Left hindlimb (tissue), 1 donor: Measurements from ENCODE around the gene SPTB.

Experiments
- DNase-seq: peaks from one replicate; pipeline ENCODE4 v3.0.0-alpha.2; 2018

SPTB gene

DNA sequence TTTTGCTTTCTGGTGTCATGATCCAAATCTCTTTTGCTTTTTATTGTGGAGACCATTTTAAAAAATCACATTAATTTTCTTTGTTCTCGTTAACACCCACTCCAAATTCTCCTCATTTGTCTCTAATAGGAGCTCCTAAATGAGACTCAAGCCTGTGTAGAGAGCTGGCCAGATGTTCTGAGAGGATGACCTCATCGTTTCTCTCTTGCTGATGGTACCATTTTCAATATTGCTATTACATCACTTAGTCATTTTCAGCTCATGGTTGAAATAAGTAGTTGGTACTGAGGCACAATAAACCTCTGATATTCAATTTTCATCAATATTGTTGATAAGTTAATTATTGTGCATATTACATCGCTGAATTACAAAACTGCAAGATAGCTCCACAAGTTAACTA lies 31.5 kb downstream of the SPTB start:
- DNase-seq, result no peak

DNA sequence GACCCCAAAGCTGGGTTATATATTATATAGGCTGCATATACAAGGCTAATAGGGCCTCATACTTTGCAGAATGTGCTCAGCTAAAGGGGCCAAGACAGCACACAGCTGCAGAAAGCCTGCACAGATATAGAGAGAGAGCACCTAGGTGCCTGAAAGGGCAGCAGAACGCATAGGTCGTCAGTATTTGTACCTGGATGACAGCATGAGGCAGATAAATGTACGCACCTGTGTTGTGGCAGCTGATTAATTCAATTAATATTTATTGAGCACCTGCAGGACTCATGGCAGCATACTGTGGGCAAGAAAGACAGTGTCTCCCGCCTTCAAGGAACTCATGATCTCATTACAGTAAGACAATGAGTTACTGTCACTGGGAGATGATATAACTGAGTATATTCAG lies 33.4 kb downstream of the SPTB start:
- no peak for DNase-seq

DNA sequence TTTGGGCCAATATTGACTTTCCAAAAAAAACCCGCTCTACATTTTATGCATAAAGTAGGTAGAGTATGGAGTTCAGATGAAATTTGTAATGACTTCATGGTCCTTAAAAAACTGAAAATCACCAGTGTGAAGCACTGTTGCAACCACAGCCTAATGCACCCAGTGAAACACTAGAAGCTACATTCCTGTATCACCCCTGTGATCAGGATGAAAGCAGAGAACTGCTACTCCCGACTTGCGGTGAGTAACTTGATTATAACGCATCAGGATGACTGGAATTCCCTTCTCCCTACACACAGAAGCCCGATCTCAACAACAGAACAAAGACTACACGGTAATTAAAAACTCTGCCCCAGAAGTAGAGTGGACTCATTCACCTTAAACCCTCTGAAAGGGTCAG lies 33.8 kb downstream of the SPTB start:
- no peak for DNase-seq

DNA sequence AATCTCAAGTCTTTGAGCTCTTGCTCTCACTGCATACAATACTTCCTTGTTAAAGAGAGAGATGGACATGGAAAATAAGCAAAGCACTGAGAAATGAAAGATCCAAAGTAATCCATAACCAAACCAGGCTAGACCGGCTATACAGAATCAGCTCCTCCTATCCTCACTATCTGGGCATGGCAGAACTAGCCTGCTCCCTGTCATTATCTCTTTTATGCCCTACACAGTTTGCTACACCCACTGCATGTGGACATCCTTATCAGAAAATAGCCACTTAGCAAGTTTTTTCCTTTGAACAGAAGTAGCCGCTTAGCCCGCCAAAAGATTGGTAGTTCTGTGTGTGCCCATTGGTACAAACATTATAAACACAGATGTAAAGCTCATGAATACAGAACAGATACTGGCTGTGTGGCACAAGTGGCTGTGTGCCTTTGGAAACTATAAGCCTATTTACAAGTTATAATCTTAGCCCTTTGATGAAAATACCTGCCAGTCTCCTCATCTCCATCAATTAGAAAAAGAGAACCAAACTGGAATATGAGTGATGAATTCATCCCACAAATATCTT lies 34.7 kb downstream of the SPTB start:
- DNase-seq, result no peak

DNA sequence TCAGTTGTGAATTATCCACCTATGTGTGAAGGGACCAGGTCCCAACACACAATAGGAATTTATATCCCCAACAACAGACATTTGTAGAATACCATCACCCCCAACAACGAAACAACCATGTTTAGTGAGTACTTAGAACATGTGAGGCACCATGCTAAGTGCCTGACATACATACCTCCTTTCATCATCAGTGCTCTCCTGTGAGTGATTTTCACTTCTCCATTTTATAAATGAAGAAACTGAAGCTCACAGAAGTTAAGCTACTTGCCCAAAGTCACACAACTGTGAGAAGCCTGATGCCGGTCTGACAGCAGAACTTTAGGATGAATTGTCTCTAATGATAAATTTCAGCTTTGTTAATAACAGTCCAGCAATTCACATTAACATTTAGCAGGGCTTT lies 35.4 kb downstream of the SPTB start:
- no peak for DNase-seq

DNA sequence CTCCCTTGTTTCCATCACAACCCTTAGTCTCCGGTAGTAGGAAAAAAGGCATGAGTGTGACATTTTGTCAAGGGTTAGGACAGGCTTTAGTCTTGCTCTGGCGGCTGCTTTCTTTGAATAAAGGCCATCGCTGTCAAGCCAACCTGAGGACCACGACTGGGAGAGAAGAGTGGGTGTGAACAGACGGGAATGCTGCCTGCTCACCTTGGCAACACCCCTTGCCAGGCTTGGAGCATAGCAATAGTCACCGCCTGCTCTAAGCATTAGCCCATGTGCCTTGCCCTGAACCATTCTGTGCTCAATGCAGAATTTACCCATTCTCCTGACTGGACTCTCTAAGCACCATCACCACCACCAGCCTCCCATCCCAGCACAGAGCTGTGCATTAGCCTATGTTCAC lies 36.2 kb downstream of the SPTB start:
- DNase-seq, result no peak

DNA sequence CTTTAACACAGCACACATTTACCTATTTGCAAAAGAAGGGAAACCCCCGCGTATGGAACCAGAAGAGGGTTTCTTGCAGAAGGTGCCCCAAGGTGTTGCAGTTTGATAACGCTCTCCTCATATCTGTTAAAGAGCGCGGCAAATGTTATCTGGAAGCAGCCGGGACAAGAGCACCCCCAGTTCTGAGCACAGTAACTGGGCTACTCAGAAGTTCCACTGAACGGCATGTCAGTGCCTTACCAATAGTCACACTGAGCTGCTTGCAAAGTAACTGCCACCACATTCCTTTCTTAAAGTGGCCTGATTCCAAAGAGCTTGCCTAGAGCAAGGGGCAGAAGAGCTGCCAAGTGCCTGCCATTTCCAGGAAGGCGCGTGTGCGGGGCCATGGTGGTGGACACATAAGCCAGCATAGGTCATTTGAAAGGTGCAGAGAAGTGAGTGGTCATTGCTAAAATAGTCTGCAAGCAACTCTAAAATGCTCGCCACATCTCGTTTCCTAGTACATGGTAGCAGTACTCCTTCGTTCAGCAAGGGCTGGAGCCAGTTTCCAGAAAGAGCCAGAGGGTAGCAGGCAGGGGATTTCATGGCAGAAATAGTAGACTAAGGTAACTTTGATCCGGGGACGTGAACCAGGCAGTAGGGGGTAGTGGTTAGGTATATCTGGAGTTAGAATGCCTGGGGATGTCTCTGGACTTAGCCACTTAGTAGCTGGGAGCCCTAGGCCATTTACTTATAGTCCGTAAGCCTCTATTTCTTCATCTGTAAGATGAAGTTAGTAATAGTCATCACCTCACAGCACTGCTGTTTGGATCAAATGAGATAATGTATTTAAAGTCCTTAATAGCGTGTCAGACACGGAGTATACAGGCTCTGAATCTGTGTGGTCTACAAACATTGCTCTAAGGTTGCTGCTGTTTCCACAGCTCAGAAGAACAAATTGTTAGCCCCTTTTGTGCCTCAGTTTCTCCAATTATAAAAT lies 37.6 kb downstream of the SPTB start:
- no peak for DNase-seq

DNA sequence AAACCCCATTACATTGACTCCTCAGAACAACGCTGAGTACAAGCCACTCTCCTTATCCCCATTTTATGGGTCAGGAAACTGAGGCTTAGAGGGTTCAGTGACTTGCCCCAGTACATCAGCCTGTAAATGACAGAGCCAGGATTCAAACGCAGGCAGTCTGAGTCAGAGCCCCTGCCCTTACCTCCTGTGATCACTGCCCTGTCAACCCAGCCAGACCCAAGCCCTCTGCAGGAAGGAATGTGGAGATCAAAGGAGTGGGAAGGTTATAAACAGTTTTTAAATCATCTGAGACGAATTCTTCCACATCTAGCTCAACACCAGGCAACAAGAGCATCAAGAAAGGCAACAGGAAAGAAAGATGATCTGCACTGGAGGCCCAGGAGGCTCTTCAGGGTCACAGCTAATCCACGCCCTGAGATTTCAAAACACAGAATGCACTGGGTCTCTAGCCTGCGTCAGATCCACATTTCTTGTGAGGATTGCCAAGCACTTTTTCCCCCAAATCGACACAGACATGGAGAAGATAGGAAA lies 38.5 kb downstream of the SPTB start:
- no peak for DNase-seq

DNA sequence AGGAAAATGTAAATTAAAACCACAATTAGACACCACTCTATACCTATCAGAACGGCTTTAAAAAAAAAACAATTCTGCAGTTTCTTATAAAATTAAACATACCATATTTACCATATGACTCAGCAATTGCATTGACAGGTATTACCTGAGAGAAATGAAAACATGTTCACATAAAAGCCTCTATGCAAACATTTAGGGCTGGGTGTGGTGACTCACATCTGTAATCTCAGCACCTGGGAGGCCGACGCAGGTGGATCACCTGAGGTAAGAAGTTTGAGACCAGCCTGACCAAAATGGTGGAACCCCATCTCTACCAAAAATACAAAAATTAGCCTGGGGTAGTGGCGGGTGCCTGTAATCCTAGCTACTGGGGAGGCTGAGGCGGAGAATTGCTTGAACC lies 41.1 kb downstream of the SPTB start:
- no peak for DNase-seq

DNA sequence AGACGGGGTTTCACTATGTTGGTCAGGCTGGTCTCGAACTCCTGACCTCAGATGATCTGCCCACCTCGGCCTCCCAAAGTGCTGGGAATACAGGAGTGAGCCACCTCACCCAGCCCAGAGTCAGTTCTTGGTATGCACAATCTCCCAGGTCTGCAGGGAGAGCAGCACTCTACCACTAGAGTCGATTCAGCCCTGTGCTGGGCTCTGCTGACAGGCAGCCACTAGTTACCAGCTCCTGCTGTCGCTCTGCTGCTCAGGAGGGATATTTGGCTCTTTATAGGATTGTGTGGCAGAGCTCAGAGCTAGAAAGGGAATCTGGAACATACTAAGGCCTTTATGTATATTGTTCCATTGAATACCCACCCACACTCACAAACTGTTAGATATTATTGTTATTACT lies 44.3 kb downstream of the SPTB start:
- DNase-seq, result no peak

DNA sequence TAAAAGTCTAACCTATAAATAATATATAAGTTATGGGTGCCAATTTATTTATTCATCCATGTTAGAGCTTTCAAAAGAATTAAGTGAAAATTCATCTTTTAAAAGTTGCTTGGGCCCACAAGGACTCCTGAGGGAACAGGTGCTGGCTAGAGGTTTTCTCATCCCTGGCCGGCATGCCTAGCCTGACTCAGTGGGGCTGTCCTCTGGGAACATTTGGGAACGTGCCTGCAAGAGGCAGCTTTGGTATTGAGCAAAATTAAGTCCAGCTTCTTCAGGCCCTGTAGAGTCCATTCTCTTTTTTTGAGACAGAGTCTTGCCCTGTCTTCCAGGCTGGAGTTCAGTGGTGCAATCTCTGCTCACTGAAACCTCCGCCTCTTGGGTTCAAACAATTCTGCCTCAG lies 44.7 kb downstream of the SPTB start:
- DNase-seq, result no peak

DNA sequence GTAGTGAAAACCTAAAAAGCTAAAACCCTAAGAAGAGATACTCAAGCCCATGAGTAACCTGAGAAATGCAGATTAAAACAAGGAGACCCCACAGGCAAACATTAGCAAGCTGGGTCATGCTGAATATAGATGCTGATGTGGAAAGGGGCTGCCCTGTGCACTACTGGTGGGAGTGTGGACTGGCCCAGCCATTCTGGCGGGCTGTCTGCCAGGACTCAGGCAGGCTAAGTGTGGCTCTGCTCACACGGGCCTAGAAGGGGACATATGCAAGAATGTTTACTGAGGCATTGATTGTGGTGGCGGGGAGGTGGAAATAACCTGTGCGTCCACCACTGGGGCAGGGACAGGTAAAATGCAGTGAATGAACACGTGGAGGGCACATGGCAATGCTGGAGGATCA lies 48.3 kb downstream of the SPTB start:
- DNase-seq, result no peak

DNA sequence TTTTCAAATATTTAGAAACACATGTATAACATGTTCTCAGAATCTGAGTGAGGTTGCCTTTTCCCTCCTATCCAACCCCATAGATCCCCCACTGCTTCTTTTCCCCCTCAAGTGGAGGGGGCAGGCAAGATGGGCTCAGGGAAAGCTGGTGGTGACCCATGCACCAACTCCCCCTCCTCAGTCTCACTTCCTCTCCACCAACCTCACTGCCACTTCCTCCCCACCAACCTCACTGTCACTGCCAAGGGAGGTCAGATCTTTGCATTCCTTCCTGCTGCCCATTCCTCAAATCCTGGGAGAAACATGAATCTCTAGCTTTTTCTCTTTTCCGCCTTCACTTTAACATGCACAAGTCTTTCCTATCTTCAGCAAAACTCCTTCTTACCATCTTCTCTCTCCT lies 48.7 kb downstream of the SPTB start:
- no peak for DNase-seq

DNA sequence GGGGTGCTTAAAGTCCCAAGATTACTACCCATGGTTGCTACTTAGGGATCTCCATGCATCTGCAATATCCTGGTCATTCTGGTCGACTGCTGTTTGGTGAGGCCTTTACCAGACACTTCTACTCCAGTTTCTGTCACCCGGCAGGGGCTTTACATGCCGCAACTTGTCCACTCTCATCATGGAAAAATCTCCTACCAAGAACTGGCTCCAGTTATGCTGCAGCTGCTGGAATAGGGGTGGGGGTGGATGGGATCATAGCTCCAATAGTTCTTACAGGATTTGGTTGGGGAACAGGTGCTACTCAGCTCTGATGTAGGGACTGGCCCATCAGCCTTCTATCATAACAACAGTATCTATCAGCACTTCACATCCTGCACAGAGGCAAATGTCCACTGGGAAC lies 51.6 kb downstream of the SPTB start:
- DNase-seq, result no peak

DNA sequence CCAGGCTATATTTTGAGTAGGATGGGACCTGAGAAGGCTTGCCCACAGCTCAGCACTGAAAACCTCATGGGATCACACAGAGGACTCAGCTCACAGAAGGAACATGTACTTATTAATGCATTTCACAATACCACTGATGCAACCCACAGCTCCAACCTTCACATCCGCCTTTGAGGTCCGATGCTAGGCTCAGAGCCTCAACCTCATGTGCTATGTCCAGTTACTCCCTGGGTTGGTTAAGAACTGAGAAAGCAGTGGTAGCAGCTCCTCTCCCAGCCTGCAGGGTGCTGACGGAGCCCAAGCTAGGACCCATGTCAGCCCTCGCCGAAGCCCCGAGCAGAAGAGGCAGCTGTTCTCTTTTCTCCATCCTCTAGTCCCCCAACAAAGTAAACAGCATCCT lies 52.9 kb downstream of the SPTB start:
- no peak for DNase-seq

DNA sequence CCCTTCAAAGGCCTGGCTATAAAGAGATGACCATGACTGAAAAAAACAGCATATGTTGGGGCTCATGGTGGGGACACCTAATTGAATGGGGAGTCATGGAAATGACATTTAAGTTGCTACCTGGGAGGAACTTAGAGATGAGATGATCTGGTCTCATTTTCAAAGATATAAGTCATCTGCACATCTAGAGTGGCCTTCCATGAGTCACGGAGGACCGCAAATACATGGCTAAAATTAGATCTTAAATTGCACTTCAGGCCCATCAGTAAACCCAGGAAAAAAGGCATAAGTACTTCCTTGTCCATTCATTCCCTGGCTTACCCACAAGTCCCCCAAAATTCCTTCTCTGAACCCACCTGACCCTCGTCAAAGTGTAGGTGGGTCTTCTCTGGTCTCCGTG lies 53.4 kb downstream of the SPTB start:
- DNase-seq, result no peak

DNA sequence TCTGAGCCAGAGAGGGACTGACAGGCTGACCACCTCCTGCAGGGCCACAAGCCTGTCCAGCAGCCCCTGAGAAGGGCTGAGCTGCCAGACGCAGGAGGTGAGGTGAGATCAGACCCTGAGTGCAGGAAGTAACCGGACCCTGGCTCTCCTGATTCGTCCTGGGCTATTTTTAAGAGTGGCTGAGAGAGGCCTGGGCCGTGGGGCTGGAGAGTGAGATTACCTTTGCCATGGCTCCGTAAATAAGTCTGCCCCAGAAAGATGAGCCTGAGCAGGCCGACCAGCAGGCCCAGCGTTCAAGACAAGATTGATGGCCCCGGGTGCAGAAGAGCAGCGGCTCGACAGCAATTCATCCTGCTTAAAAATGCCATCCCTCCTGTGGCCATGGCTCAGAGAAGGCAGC lies 54.2 kb downstream of the SPTB start:
- peak; percentile 50 for DNase-seq

DNA sequence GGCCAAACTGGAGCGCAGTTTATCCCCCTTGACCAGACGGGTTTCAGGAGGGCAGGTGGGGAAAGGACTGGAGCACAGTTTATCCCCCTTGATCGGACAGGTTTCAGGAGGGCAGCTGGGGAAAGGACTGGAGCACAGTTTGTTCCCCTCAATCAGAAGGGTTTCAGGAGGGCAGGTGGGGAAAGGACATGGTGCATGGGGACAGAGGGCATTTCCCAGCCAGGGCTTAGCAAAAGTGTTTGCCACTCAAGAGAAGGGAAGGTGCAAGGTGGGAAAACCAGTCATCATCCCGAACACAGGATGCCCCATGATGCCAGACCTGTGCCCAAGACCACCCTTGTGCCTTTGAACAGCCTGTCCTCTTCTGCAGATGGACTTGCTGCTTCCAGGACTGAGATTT lies 54.7 kb downstream of the SPTB start:
- no peak for DNase-seq

DNA sequence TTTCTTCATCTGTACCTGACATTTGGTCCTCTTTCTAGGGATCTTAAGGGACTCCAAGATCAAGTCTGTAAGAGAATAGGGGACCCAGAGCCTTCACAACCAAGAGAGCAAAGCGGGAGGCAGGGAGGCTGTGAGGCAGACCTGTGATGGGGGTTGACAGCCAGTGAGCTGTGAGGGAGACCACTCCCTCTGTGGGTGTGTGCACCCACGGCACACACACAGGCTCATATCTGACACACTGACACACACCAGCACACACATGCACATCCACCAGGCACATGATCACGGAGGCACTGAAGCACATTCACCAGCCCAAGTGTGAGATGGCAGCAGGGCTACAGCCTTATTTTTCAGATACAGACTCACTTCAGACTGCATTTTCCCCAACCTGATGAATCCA lies 55.2 kb downstream of the SPTB start:
- no peak for DNase-seq

DNA sequence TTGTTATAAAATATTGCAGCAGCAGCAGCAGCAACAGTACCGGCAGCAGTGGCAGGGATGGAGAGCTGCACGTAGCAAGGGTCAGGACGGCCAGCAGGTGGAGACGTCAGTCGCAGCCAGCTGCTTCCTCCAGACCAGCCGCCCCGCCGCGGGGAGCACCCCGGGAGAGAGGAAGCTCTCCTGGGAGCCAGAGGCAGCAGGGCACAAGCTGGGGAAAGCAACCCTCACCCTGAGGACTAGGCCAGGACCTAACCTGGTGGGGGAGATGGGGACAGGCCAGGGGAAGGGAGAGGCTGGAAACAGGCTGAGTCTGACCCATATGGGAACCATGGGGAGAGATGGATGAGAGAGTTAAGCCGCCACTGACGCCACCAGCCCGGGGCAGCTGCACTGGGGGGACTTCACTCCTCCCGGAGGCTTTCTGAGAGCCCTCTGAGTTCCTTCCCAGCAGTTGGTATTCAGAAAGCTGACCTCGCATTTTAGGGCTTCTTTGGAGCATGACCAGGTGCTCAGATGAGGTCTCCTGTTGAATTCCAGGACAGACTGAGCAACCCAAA lies 56.3 kb downstream of the SPTB start:
- peak; percentile 71 for DNase-seq

DNA sequence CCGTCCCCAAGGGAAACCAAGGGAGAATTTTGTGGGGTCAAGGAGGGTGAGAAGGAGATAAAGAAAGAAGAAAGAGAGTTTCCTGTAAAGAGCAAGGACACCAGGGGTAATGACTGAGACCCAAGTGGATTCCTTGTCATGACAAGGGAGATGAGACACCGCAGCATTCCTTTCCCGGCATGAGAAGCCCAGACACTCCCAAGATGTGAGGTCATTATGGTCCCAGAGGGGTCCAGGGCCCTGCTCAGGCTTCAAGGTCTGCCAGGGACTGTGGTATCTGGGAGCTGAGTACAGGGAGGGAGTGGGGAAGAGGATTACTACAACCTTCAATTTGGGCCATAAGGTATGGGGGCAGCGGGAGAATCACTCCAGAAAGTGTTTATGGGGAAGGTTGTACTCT lies 58.1 kb downstream of the SPTB start:
- DNase-seq, result no peak

DNA sequence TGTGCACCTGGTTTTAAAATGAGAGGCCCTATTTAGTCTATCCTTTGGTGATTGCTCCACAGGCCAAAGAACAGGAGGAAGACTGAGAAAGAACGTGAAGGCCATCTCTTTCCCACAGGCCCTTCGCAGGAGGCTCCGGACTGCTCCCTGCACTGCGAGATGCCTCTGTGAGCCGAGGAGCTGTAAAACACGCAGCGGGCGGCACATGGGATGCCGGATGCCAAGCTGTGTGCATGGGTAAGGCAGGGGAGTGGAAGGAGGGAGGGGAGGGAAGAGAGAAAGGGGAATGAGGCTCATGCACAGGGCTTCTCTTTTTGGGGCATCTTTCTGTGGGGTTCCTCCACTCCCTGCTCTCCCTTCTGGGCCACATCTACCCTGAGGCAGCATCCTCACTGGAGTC lies 61.6 kb downstream of the SPTB start:
- DNase-seq, result no peak

DNA sequence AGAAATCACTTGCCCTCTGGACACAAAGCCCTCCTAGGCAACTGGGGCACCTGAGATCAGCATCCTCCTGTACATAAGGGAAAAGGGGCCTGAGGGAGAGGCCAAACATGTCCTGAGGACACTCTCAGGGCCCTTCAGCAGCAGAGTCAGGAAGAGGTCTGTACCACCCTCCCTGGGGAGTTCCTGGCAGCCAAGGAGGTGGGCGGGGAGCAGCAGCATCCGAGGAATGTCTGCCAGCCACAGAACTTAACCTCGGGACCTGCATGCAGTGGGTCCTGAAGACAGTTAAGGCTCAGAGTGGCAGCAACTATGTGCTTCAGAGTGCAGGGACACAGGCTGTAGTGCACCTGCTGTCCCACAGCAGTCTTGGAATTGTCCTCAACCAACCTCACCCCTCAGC lies 62.1 kb downstream of the SPTB start:
- no peak for DNase-seq

DNA sequence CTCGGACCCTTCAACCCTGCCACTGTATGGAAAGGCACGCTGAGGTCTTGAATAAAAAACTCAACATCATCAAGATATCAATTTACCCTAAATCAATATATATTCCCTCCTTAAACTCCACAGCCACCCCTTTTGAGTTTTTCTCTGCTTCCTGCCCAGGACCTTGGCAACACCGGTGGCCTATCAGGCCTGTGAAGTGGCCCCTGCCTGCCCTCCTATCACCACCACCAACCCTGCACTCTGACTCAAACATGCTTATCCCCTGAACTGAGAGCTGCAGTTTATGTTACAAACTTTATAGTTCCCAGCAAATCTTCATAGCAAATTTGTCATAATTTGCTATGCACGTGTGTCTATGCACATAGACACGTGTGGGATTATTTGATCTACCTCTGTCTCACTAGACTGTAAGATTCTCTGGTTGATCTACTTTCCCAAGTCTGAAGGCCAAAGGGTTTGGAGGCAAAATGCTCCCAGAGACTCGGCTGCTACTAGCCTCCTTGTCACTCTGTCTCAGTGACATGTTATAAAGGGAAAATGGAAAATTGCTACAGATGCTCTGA lies 63.4 kb downstream of the SPTB start:
- no peak for DNase-seq
